Stimulated activated CD4-positive, alpha-beta T cell treated with anti-CD3 and anti-CD28 coated beads, Interleukin-15, amount 100 ng/mL, for 1 hour (primary cell): ENCODE data around the gene MAP2K5.

ENCODE experiments used
- DNase-seq, 2 donors: peaks; one replicate each; pipeline ENCODE4 v3.0.0-alpha.2; 2020; ENCODE audit warnings: low read depth in 1 of 2, low spot score in 1 of 2

The MAP2K5 gene

DNA sequence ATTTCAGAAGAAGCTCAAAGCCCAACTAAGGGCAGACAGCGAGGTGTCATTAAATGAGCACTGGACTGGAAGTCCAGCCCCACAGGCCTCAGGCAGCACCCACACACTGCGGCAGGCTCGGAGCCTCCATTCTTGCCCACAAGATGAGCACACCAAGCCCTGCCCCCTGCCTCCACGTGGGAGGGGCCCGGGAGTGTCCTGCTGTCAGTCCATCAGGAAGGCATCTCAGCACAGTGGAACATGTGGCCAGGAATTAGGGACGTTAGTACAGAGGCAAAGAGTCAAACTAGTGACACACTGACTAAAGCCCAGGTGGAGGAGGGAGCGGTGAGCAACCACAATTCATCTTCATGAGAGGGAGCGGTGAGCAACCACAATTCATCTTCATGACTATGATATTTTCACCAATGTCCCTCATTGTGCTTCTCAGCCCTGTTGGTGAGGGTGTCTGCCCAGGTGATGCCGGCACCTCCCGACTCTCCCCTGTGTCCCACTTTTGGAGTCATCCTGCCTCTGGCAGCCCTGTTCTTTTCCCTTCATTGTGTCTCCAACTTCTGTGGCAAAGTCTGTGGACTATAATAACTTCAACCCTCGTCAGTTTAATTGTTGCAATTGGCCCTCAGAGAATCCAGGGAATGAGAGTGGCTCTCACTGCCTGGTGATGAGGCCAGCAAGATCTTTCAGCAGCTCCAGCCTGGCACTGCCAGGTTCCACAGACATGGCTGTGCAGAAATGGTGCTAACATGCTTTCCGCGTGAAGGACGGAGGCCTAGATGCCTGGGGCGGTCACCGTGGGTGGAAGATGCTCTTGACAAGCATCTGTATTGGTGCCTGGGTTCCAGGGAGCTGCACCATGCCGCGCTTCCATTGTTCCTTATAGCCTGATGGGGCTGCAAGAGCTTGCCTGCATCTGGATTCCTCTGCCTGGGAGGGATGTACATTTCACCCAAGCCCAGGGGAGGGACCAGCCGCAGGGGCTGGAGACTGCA is 259.7 kb downstream of the MAP2K5 start:
- no peak for DNase-seq

DNA sequence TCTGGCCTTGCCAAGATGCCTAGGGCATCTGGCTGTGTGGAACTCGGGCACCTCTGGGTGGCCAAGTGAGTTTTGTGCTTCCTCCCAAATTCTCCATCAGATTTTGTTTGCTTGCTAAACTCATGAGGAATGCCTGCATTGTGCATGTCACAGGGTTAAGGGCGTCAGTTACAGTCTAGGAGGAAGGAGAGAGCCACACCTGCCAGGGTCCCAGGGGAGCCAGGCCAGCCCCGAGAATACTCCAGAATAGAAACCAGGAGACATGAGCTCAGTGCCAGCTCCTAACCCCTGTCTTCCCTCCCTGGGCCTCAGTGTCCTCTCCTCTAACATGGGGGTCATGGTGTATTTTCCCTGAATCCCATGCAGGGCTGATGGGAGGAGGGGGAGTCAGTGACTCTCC is 260.8 kb downstream of the MAP2K5 start:
- no peak for DNase-seq

DNA sequence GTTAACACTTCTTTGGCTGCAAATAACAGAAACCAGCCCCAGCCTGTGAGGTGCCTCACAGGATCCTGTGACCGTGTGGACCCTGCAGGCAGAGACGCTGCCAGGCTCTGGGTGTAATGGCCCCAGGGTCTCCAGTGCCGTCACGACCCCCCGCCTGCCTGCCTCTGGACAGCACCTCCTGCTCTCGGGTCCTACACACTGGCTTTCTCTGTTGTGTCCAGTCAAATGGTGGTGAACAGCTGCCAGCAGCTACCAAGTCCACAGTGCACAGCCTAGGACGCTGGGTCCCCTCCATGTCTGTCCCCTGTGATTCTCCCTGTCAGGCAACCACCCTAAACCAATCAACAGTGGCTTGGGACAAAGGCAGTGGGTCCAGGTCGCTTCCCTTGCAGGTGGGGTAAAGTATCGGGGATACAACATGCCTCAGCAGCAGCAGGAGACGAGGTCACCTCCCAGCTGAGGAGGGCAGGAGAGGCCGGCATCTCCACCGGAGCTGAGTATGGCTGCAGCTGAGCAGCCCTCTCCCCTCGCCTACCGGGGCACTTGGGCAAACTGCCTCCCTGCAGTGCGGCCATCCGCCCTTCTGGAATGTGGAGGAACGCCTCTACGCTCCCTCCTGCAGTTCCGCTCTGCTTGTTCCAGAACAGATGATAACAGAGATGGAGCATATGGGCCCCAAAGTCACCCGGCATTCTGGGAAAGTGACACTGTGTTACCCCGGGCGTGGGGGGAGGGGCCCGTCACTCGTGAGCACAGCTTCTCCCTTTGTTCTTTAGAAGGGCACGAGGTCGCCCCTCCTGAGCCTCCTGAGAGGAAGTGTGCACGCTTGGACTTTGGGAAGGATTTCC is 261.7 kb downstream of the MAP2K5 start:
- DNase-seq = no peak

DNA sequence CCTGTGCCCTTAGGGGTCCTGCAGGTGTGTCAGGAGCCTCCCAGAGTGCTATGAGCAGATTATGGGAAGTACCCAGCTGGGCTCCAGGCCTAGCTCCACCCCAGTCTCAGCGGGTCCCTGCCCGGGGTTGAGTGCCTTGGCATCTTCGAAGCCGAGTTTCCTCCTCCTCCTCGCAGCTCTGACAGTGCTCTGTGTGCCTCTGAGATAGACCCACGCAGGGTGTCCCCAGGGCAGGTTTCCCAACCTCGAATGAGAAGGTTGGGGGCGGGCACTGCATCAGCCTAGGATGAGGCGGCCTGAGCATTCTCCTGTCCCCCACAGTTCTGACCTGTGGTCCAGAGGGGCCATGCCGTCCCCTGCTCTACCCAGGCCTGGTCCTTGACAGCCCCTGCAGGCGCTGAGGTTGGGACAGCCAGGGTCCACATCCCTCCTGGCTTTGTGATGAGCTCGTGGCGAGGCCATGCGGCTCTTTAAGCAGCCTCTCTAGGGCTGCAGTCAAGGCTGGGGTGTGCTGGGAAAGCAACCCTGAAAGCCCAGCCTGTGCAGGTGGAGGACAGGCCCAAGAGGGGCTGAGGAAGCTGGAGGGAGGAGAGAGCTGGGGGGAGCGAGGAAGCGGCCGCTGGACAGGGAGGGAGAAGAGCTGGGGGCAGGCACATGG is 262.6 kb downstream of the MAP2K5 start:
- DNase-seq = no peak

DNA sequence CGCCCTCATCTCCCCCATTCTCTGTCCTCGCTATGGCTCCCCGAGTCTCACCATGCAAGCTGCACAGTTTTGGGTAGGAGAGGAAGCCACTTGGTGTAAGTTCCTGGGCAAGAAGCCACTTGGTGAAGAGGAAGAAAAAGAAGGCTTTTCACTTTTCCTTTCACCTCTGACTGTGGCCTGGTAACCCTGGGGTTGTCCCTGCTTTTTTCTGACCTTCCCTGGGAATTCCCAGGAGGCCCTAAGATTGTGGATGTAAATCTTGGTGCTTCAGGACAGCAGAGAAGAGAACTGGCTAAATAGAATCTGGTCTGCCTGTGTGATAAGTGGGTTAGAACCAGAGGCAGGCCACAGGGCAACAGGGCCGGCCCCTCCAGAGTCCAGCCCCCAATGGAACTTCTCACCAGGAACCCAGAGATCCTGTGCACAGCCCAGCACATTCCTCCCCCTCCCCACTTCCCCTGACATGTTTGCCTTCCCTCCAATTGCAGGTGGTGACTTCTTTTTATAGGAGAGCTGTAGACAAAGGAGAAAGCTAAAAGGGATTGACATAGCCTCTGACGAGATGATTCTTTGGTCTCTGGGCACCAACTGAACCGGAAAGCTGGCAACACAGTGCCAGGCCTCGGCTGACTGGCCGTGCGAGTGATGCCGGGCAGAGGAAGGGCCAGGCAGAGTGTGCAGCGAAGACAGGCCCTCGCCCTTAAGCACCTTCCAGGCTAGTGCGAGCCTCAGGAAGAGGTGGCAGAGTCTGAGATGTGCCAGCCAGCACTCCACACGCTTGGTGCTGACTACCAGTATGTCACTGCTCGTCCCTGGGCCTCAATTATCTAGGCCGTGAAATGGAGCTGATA is 263.4 kb downstream of the MAP2K5 start:
- no peak for DNase-seq

DNA sequence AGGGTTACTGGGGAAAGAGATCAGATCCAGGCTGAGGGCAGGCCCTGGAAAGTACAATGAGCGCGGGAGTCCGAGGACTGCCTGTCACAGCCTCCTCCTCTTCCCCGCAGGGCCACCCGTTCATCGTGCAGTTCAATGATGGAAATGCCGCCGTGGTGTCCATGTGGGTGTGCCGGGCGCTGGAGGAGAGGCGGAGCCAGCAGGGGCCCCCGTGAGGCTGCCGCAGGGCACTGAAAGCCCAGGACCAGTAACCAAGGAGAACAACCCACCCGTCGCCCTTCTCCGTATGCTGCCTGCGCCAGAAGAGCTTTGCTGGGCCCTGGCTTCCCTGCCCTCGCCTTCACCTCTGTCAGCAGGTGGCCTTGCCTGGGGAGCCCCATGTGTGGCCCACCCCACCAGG is 264.0 kb downstream of the MAP2K5 start:
- no peak for DNase-seq

DNA sequence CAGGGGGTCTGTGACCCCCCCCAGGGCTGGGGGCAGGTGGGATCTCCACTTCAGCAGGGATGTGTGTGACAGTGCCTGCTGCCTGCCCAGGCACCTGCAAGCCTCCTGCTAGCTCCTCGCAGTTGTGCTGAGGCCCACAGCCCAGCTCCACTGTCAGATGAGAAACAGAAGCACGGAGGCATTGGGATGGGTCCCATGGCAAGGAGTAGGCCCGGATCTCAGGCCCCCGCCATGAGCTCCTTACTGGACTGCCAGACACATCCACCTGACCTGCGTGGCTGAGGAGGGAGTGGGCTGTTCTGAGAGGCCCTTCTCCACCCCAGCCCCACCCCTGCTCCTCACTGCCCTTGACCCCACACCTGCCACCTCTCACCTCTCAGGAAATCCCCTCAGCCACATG is 264.6 kb downstream of the MAP2K5 start:
- no peak for DNase-seq

DNA sequence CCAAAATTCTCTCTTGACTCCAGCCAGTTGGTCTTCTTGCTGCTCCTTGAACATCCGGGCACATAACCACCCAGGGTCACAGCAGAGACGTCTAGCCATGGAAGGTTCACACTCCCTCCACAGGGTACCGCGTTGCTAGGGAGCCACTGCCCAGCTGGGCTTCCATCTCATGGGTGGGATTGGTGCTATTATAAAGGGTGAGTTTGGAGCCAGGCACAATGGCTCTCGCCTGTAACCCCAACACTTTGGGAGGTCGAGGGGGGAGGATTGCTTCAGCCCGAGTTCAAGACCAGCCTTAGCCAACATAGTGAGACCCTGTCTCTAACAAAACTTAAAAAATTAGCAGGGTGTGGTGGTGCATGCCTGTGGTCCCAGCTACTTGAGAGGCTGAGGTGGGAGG is 265.3 kb downstream of the MAP2K5 start:
- no peak for DNase-seq

DNA sequence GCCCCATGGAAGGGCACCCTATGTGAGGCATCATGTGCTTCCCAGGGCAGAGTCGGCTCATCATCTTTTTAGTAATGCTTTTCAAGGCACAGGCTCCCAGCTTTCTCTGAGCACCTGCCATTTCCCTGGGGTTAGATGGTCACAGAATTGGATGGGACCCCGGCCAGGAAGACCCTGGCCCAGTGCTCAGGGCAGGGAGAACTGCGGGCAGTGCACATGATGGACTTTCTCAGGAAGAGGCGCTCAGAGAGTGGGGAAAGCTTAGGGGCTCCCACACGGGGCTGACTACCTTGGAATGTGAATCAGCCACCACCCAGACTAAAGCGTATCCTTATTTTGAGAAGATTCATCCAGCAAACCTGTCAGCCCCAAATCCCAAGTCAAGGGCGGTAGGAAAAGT is 266.3 kb downstream of the MAP2K5 start:
- no peak for DNase-seq

DNA sequence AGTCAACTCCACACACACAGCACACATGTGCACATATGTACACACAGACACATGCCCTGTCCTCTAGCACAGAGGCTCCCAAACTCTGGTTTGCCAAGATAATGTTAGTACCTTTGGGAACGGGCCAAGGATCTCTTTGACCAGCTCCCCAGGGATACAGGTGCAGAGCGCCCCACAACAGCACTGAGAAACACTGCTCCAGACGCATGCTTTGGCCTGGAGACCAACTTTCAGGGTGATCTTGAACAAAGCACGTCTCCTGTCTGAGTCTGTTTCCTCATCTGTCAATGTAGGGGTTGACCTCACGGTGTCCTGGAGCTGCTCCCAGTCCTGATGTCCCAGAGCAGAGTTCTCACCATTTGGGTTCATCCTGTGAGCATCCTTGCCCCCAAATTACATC is 266.9 kb downstream of the MAP2K5 start:
- no peak for DNase-seq

DNA sequence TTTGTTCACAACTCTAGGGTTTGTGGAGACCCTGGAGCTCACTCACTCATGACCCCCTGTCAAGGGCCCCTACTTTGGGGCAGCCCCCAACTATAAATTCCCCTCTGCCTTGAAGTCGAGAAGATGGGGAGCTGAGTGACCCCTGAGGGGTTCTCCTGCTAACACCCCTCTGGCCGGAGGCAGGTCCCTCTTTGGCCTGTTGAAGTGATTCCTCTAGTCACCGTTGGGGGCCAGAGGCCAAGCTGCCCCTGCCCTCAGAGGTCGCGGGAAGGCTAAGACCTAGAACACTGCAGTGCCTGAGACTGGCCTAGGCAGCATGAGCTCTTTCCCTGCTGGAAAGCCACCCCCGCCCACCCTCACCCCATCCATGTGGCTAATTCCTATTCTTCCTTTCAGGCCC is 267.4 kb downstream of the MAP2K5 start:
- DNase-seq = no peak

DNA sequence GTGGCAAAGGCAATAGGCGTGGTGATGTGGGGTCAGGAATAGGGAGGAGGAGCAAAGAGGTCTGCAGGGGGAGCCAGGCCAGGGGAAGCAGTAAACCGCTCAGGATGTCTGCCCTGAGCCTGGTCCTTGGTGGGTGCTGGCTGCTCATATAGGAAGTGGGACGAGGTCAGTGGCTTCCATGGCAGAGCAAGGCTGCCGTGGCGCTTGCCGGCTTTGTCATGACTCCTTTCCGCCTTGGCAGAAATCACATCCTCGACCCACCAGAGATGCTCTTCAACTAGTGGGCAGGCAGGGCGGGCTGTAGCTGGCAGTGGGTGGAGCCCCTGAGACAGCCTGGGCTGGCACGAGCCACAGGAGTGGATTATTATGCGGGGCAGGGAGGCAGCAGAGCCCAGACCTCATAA is 269.7 kb downstream of the MAP2K5 start:
- DNase-seq = no peak

DNA sequence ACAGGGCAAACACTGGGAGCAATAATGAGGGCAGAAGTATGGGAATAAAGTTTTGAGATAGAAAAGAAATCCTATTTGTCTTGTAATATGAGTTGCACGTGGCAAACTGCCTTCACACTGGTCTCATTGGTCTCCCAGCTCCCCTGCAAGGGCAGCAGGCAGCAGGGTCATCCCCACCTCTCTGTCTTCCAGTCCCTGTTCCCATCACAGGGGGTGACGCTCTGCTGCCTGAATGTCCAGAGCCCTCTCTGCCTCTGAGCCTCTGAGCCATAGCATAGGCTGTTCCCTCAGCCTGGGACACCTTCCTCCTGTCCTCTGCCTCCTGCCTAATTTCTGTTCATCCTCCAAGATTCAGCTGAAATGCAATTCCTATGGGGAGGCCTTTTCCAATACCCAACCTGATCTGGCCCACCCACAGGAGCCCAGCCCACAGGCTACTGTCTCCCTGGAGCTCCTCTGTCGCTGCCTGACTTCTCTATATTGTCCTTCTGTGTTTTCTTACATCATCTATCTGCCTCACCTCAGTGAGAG is 270.7 kb downstream of the MAP2K5 start:
- no peak for DNase-seq

DNA sequence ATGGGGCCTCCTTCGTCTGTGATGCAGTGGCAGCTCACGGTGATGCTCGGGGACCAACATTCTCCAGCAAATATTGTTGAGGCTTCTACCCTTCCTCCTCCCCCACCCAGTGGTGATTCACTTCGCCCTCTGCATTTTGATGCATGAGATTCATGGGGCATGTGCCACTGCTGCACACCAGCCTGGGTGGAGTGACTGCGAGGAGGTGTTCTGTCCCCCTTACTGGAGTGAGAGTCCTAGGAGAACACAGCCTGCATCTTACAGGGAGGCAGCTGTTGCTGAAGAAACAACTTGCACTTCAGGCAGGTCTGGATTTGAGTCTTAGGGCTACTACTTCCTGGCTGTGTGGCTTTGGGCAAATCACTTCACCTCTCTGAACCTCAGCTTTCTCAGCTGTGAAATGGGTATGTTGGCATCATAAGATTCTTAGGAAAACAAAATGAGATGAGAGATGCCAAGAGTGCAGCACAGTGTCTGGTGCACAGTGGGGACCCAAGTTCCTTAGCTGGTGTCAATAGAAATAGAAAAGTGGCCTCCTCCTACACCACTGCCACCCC is 272.6 kb downstream of the MAP2K5 start:
- DNase-seq = no peak

DNA sequence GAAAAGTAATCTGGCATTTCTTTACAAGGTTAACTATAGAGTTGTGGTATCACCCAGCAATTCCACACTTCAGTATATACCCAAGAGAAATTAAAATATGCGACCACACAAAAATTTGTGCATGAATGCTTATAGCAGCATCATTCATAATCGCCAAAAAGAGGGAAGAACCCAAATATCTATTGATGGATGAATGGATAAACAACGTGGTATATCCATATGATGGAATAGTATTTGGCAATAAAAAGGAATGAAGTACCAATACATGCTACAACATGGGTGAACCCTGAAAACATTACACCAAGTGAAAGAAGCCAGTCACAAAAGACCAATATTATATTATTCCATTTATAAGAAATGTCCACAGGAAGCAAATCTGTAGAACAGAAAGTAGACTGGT is 274.2 kb downstream of the MAP2K5 start:
- no peak for DNase-seq

DNA sequence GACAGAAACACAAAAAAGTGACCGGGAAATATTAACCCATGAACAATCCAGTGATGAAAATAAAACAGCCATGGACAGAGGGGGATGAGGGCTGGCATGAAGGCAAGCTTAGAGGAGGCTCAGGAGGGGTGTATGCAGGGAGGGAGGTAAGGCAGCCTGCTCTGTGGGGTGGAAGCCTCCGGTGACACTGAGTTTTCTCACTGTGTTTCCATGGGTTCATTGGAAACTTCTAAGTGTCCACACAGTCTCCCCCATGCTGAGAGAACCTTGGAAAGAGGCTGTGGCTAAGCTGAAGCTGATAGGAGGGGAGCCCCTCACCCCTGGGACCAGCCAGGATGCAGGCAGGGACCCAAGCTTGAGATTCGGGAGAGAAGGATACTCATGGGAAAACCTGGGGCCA is 276.0 kb downstream of the MAP2K5 start:
- DNase-seq = no peak

DNA sequence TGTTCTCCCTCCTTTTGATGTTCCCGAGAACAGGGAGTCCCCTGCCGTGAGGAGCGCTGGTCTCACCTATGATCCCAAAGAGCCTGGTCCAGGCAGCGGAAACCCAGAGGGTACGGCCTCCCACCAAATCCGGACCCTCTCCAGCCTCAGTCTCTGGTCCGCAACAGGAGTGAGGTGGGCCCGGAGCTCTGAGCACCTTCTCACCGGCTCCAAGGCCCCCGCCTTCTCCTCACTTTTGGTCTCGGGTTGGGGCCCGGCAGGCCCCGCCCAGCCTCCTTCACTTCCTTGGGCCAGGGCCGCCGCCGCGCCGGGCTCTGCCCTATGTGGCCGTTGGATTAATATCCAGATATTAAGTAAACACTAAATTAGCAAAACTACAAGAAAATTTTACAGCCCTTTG is 277.1 kb downstream of the MAP2K5 start:
- no peak for DNase-seq

DNA sequence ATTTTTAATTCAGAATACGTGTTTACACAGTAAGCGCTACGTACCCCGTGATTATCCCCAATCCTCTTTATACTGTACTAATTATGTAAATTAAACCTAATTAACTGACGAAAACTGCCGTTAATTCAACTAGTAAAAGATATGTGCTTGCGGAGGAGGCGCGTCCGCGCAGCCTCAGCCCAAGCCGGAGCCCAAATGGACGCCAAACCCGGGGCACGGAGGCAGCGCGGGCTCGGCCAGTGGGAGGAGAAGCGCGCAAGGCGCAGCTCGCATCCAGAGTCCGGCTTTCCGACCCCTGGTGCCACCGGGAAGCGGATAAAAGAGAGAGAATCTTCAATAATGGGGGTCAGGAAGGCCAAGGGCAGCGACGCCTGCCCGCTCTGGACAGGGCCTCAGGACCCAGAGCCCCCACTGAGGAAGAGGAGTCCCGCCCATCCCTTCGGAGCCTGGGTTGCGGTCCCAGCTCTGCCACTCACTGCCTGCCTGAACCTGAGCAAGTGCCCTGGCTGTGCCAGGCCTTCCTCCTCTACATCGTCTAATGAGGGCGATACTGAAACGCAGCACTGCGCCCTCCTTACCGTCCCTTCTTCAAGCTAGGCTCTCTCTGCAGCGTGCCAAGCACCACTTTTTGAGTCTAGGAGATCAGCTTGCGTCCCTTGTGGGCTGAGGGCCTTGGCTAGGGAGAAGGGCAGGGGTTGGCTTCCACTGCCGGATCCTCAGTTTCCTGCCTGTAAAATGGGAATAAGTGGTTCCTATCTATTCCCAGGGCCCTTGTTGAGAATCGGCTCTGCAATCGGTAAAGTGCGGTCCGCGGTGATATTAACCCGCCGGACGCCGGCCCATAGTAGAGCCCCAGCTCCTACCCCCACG is 277.9 kb downstream of the MAP2K5 start:
- no peak for DNase-seq
